Measurements from ENCODE around the gene DNAH14. TPM values are rescaled to one million over a fixed set of nuclear protein-coding genes. Genes with fewer than 3 reads are reported as not detected.

Gene DNAH14
- total and polyA plus RNA-seq, 2 donors (not counting 1 experiment from before 2014, with no cell fraction given), result not detected

- Mint-ChIP-seq H3K4me3 (no peak overlapping the region), H3K4me1 (no peaks in the 10 kb centered on the region), H3K9me3 (ENCODE audit: insufficient read depth) (no peaks in the 10 kb centered on the region), H3K27me3 (peaks cover 1% of the 10 kb centered on the region), H3K27ac (no peak overlapping the region)
- no peak for ATAC-seq (ENCODE audit: low read depth)
- intact Hi-C loops (cut with micrococcal nuclease), result no loop called here
- WGBS (ENCODE audit: insufficient coverage), result no CpG with 5 or more reads among the region's 1 CpG
- Histone ChIP-seq H3K4me2 (replicated peaks; ENCODE audit: low read depth, low read length, poor library complexity, severe bottlenecking) (no peak overlapping the region), H3K79me2 (ENCODE audit: control insufficient read depth, insufficient read depth, low read length) (no peaks in the 10 kb centered on the region), H4K20me1 (ENCODE audit: control insufficient read depth, insufficient read depth, low read length, poor library complexity, severe bottlenecking) (no peaks in the 10 kb centered on the region), H3K27ac (ENCODE audit: low read length in 2 of 2) (no peak overlapping the region), H3K4me3 (ENCODE audit: control extremely low read depth in 1 of 5, extremely low read depth in 1 of 5, insufficient read depth in 1 of 5, low read depth in 2 of 5, low read length in 4 of 5) (no peak overlapping the region), H3K36me3 (replicated peaks in 1 of 2; ENCODE audit: control extremely low read depth in 1 of 2, control insufficient read depth in 1 of 2, extremely low read depth in 1 of 2, insufficient read depth in 2 of 2, low read length in 1 of 2) (no peaks in the 10 kb centered on the region), H3K9me3 (ENCODE audit: control extremely low read depth in 1 of 3, control insufficient read depth in 2 of 3, insufficient read depth in 1 of 3, low read length in 2 of 3) (peaks cover 0 to 3% (median 0%) of the 10 kb centered on the region in 3 donors), H3K4me1 (ENCODE audit: control insufficient read depth in 2 of 2, insufficient read depth in 2 of 2, low read length in 2 of 2) (no peaks in the 10 kb centered on the region), H3K27me3 (replicated peaks in 1 of 4; ENCODE audit: control extremely low read depth in 1 of 4, control insufficient read depth in 3 of 4, insufficient read depth in 4 of 4, low read length in 3 of 4) (no peaks in the 10 kb centered on the region), H2AFZ (ENCODE audit: insufficient read depth, low read depth, low read length, poor library complexity, severe bottlenecking) (no peak overlapping the region), H3K9ac (ENCODE audit: low read length) (no peak overlapping the region)
- POLR2A ChIA-PET, result no interaction called here
- TF ChIP-seq EZH2 (IDR thresholded peaks at IDR 0.05; ENCODE audit: borderline replicate concordance, insufficient read depth, low read depth, low read length, poor library complexity, severe bottlenecking) (no peak), CTCF (IDR thresholded peaks at IDR 0.05) (no peak)
- CTCF ChIA-PET, result no interaction called here
- no peak for DNase-seq
Measured at GRCh38 chr1:225260319-225260718, 330.8 kb downstream of the DNAH14 start.

GRCh38 chr1:225277445-225277844 is 348.0 kb downstream of the DNAH14 start:
- H3K4me2 ChIP-seq (replicated peaks; ENCODE audit: low read depth, low read length, poor library complexity, severe bottlenecking), result no peak overlapping the region
- peaks cover 22% of the 10 kb centered on the region for H3K27me3 Mint-ChIP-seq
- H3K36me3 ChIP-seq (replicated peaks in 1 of 2; ENCODE audit: control extremely low read depth in 1 of 2, control insufficient read depth in 1 of 2, extremely low read depth in 1 of 2, insufficient read depth in 2 of 2, low read length in 1 of 2), result no peaks in the 10 kb centered on the region
- DNase-seq (no peak), ATAC-seq (ENCODE audit: low read depth) (no peak)
- H3K79me2 ChIP-seq (ENCODE audit: control insufficient read depth, insufficient read depth, low read length), result no peaks in the 10 kb centered on the region
- H3K4me3 Mint-ChIP-seq, result no peak overlapping the region
- H2AFZ ChIP-seq (ENCODE audit: insufficient read depth, low read depth, low read length, poor library complexity, severe bottlenecking), result no peak overlapping the region
- H3K9me3 ChIP-seq (ENCODE audit: control extremely low read depth in 1 of 3, control insufficient read depth in 2 of 3, insufficient read depth in 1 of 3, low read length in 2 of 3), result peaks cover 7 to 16% (median 9%) of the 10 kb centered on the region in 3 donors
- no peaks in the 10 kb centered on the region for H3K4me1 Mint-ChIP-seq
- no peak overlapping the region for H3K27ac ChIP-seq (ENCODE audit: low read length in 2 of 2)
- POLR2A ChIA-PET, result no interaction called here
- CTCF ChIA-PET, result no interaction called here
- no peaks in the 10 kb centered on the region for H3K4me1 ChIP-seq (ENCODE audit: control insufficient read depth in 2 of 2, insufficient read depth in 2 of 2, low read length in 2 of 2)
- H3K27me3 ChIP-seq (replicated peaks in 1 of 4; ENCODE audit: control extremely low read depth in 1 of 4, control insufficient read depth in 3 of 4, insufficient read depth in 4 of 4, low read length in 3 of 4), result peaks cover 0 to 9% (median 0%) of the 10 kb centered on the region in 4 experiments
- intact Hi-C loops (cut with micrococcal nuclease), result no loop called here
- H3K4me3 ChIP-seq (ENCODE audit: control extremely low read depth in 1 of 5, extremely low read depth in 1 of 5, insufficient read depth in 1 of 5, low read depth in 2 of 5, low read length in 4 of 5), result no peak overlapping the region
- peaks cover 8% of the 10 kb centered on the region for H3K9me3 Mint-ChIP-seq (ENCODE audit: insufficient read depth)
- TF ChIP-seq EZH2 (IDR thresholded peaks at IDR 0.05; ENCODE audit: borderline replicate concordance, insufficient read depth, low read depth, low read length, poor library complexity, severe bottlenecking) (no peak), CTCF (IDR thresholded peaks at IDR 0.05) (no peak)
- 100% methylated on average over 1 of the region's 3 CpGs for WGBS (ENCODE audit: insufficient coverage)
- no peak overlapping the region for H3K27ac Mint-ChIP-seq
- H3K9ac ChIP-seq (ENCODE audit: low read length), result no peak overlapping the region
- no peaks in the 10 kb centered on the region for H4K20me1 ChIP-seq (ENCODE audit: control insufficient read depth, insufficient read depth, low read length, poor library complexity, severe bottlenecking)

Measured in B cell (primary cell).